ENCODE measurements around the gene ZNF689.

ZNF689 gene

GRCh38 chr16:30566531-30566930 lies 43.7 kb downstream of the ZNF689 start:
- no peaks in the 10 kb centered on the region for H3K27me3 ChIP-seq (ENCODE audit: control insufficient read depth in 2 of 2, insufficient read depth in 2 of 2, low read length in 2 of 2)
- H3K36me3 ChIP-seq (ENCODE audit: control insufficient read depth in 2 of 2, insufficient read depth in 2 of 2, low read length in 2 of 2), result no peaks in the 10 kb centered on the region
- H3K4me3 ChIP-seq (ENCODE audit: low read length in 2 of 2), result no peak overlapping the region
- H3K9me3 ChIP-seq (ENCODE audit: control insufficient read depth in 2 of 2, low read length in 2 of 2), result no peaks in the 10 kb centered on the region
- no peak overlapping the region for H3K9ac ChIP-seq (ENCODE audit: low read depth in 1 of 2, low read length in 2 of 2)
- peaks cover 8 to 21% of the 10 kb centered on the region in 2 donors for H3K4me1 ChIP-seq (ENCODE audit: control insufficient read depth in 2 of 2, insufficient read depth in 2 of 2, low read length in 2 of 2)
- H3K27ac ChIP-seq (ENCODE audit: low read depth in 2 of 2, low read length in 2 of 2), result no peak overlapping the region

GRCh38 chr16:30565984-30566383 lies 44.2 kb downstream of the ZNF689 start:
- H3K27ac ChIP-seq (ENCODE audit: low read depth in 2 of 2, low read length in 2 of 2), result no peak overlapping the region
- no peak overlapping the region for H3K9ac ChIP-seq (ENCODE audit: low read depth in 1 of 2, low read length in 2 of 2)
- H3K9me3 ChIP-seq (ENCODE audit: control insufficient read depth in 2 of 2, low read length in 2 of 2), result no peaks in the 10 kb centered on the region
- H3K4me3 ChIP-seq (ENCODE audit: low read length in 2 of 2), result no peak overlapping the region
- H3K36me3 ChIP-seq (ENCODE audit: control insufficient read depth in 2 of 2, insufficient read depth in 2 of 2, low read length in 2 of 2), result no peaks in the 10 kb centered on the region
- no peaks in the 10 kb centered on the region for H3K27me3 ChIP-seq (ENCODE audit: control insufficient read depth in 2 of 2, insufficient read depth in 2 of 2, low read length in 2 of 2)
- H3K4me1 ChIP-seq (ENCODE audit: control insufficient read depth in 2 of 2, insufficient read depth in 2 of 2, low read length in 2 of 2), result peaks cover 10 to 23% of the 10 kb centered on the region in 2 donors

- Histone ChIP-seq H3K9me3 (ENCODE audit: control insufficient read depth in 2 of 2, low read length in 2 of 2) (no peaks in the 10 kb centered on the region), H3K36me3 (ENCODE audit: control insufficient read depth in 2 of 2, insufficient read depth in 2 of 2, low read length in 2 of 2) (no peaks in the 10 kb centered on the region), H3K27ac (ENCODE audit: low read depth in 2 of 2, low read length in 2 of 2) (no peak overlapping the region), H3K4me3 (ENCODE audit: low read length in 2 of 2) (no peak overlapping the region), H3K4me1 (ENCODE audit: control insufficient read depth in 2 of 2, insufficient read depth in 2 of 2, low read length in 2 of 2) (peaks cover 9 to 19% of the 10 kb centered on the region in 2 donors), H3K9ac (ENCODE audit: low read depth in 1 of 2, low read length in 2 of 2) (no peak overlapping the region), H3K27me3 (ENCODE audit: control insufficient read depth in 2 of 2, insufficient read depth in 2 of 2, low read length in 2 of 2) (no peaks in the 10 kb centered on the region)
Measured at GRCh38 chr16:30565526-30565925, 44.7 kb downstream of the ZNF689 start.

GRCh38 chr16:30562021-30562420 lies 48.2 kb downstream of the ZNF689 start:
- H3K9me3 ChIP-seq (ENCODE audit: control insufficient read depth in 2 of 2, low read length in 2 of 2), result no peaks in the 10 kb centered on the region
- peak overlapping the region in 1 of 2 donors; percentile 20 for H3K9ac ChIP-seq (ENCODE audit: low read depth in 1 of 2, low read length in 2 of 2)
- peak overlapping the region; percentile 17 to 73 for H3K4me3 ChIP-seq (ENCODE audit: low read length in 2 of 2)
- H3K27ac ChIP-seq (ENCODE audit: low read depth in 2 of 2, low read length in 2 of 2), result peak overlapping the region; percentile 71 to 83
- H3K4me1 ChIP-seq (ENCODE audit: control insufficient read depth in 2 of 2, insufficient read depth in 2 of 2, low read length in 2 of 2), result peaks cover 11 to 24% of the 10 kb centered on the region in 2 donors
- H3K27me3 ChIP-seq (ENCODE audit: control insufficient read depth in 2 of 2, insufficient read depth in 2 of 2, low read length in 2 of 2), result no peaks in the 10 kb centered on the region
- H3K36me3 ChIP-seq (ENCODE audit: control insufficient read depth in 2 of 2, insufficient read depth in 2 of 2, low read length in 2 of 2), result no peaks in the 10 kb centered on the region

- peaks cover 14 to 28% of the 10 kb centered on the region in 2 donors for H3K4me1 ChIP-seq (ENCODE audit: control insufficient read depth in 2 of 2, insufficient read depth in 2 of 2, low read length in 2 of 2)
Measured at GRCh38 chr16:30561089-30561816, 48.9 kb downstream of the ZNF689 start.

GRCh38 chr16:30559690-30560089 lies 50.5 kb downstream of the ZNF689 start:
- peaks cover 17 to 35% of the 10 kb centered on the region in 2 donors for H3K4me1 ChIP-seq (ENCODE audit: control insufficient read depth in 2 of 2, insufficient read depth in 2 of 2, low read length in 2 of 2)
- peak overlapping the region in 1 of 2 donors; percentile 92 for H3K27ac ChIP-seq (ENCODE audit: low read depth in 2 of 2, low read length in 2 of 2)
- no peaks in the 10 kb centered on the region for H3K9me3 ChIP-seq (ENCODE audit: control insufficient read depth in 2 of 2, low read length in 2 of 2)
- no peak overlapping the region for H3K9ac ChIP-seq (ENCODE audit: low read depth in 1 of 2, low read length in 2 of 2)
- peaks cover 2 to 4% of the 10 kb centered on the region in 2 donors for H3K36me3 ChIP-seq (ENCODE audit: control insufficient read depth in 2 of 2, insufficient read depth in 2 of 2, low read length in 2 of 2)
- no peak overlapping the region for H3K4me3 ChIP-seq (ENCODE audit: low read length in 2 of 2)
- H3K27me3 ChIP-seq (ENCODE audit: control insufficient read depth in 2 of 2, insufficient read depth in 2 of 2, low read length in 2 of 2), result no peaks in the 10 kb centered on the region

More at GRCh38 chr16:30561089-30561816, 48.9 kb downstream of the ZNF689 start:
- no peaks in the 10 kb centered on the region for H3K27me3 ChIP-seq (ENCODE audit: control insufficient read depth in 2 of 2, insufficient read depth in 2 of 2, low read length in 2 of 2)
- H3K9ac ChIP-seq (ENCODE audit: low read depth in 1 of 2, low read length in 2 of 2), result peak overlapping the region; percentile 62 to 65
- H3K36me3 ChIP-seq (ENCODE audit: control insufficient read depth in 2 of 2, insufficient read depth in 2 of 2, low read length in 2 of 2), result no peaks in the 10 kb centered on the region
- peak overlapping the region; percentile 58 to 73 for H3K4me3 ChIP-seq (ENCODE audit: low read length in 2 of 2)
- H3K9me3 ChIP-seq (ENCODE audit: control insufficient read depth in 2 of 2, low read length in 2 of 2), result no peaks in the 10 kb centered on the region
- peak overlapping the region; percentile 71 to 83 for H3K27ac ChIP-seq (ENCODE audit: low read depth in 2 of 2, low read length in 2 of 2)

GRCh38 chr16:30558789-30559377 lies 51.3 kb downstream of the ZNF689 start:
- H3K36me3 ChIP-seq (ENCODE audit: control insufficient read depth in 2 of 2, insufficient read depth in 2 of 2, low read length in 2 of 2), result peaks cover 2 to 10% of the 10 kb centered on the region in 2 donors
- H3K4me1 ChIP-seq (ENCODE audit: control insufficient read depth in 2 of 2, insufficient read depth in 2 of 2, low read length in 2 of 2), result peaks cover 17 to 35% of the 10 kb centered on the region in 2 donors
- peak overlapping the region in 1 of 2 donors; percentile 48 for H3K9ac ChIP-seq (ENCODE audit: low read depth in 1 of 2, low read length in 2 of 2)
- H3K27me3 ChIP-seq (ENCODE audit: control insufficient read depth in 2 of 2, insufficient read depth in 2 of 2, low read length in 2 of 2), result no peaks in the 10 kb centered on the region
- H3K27ac ChIP-seq (ENCODE audit: low read depth in 2 of 2, low read length in 2 of 2), result peak overlapping the region; percentile 90 to 92
- no peaks in the 10 kb centered on the region for H3K9me3 ChIP-seq (ENCODE audit: control insufficient read depth in 2 of 2, low read length in 2 of 2)
- H3K4me3 ChIP-seq (ENCODE audit: low read length in 2 of 2), result peak overlapping the region; percentile 21 to 73

GRCh38 chr16:30557957-30558788 lies 52.0 kb downstream of the ZNF689 start, which contains the start of gene ZNF764:
Gene ZNF764 (minus strand): TSS chr16:30558374. CDS start chr16:30558182, 192 bp downstream.
- Histone ChIP-seq H3K4me1 (ENCODE audit: control insufficient read depth in 2 of 2, insufficient read depth in 2 of 2, low read length in 2 of 2) (peaks cover 17 to 38% of the 10 kb centered on the region in 2 donors), H3K27ac (ENCODE audit: low read depth in 2 of 2, low read length in 2 of 2) (peak within 1 kb of the TSS; percentile 90 to 92)

GRCh38 chr16:30557707-30557956 lies 52.6 kb downstream of the ZNF689 start:
- Histone ChIP-seq H3K27me3 (ENCODE audit: control insufficient read depth in 2 of 2, insufficient read depth in 2 of 2, low read length in 2 of 2) (no peaks in the 10 kb centered on the region), H3K4me1 (ENCODE audit: control insufficient read depth in 2 of 2, insufficient read depth in 2 of 2, low read length in 2 of 2) (peaks cover 17 to 40% of the 10 kb centered on the region in 2 donors), H3K9me3 (ENCODE audit: control insufficient read depth in 2 of 2, low read length in 2 of 2) (no peaks in the 10 kb centered on the region), H3K27ac (ENCODE audit: low read depth in 2 of 2, low read length in 2 of 2) (peak overlapping the region; percentile 90 to 92), H3K4me3 (ENCODE audit: low read length in 2 of 2) (peak overlapping the region; percentile 76 to 80), H3K36me3 (ENCODE audit: control insufficient read depth in 2 of 2, insufficient read depth in 2 of 2, low read length in 2 of 2) (peaks cover 6 to 20% of the 10 kb centered on the region in 2 donors), H3K9ac (ENCODE audit: low read depth in 1 of 2, low read length in 2 of 2) (peak overlapping the region; percentile 75 to 85)

More at GRCh38 chr16:30557957-30558788, 52.0 kb downstream of the ZNF689 start, which contains the start of gene ZNF764:
- H3K4me3 ChIP-seq (ENCODE audit: low read length in 2 of 2), result peak within 1 kb of the TSS; percentile 76 to 80
- H3K27me3 ChIP-seq (ENCODE audit: control insufficient read depth in 2 of 2, insufficient read depth in 2 of 2, low read length in 2 of 2), result no peaks in the 10 kb centered on the region
- peaks cover 6 to 17% of the 10 kb centered on the region in 2 donors for H3K36me3 ChIP-seq (ENCODE audit: control insufficient read depth in 2 of 2, insufficient read depth in 2 of 2, low read length in 2 of 2)
- peak within 1 kb of the TSS; percentile 75 to 85 for H3K9ac ChIP-seq (ENCODE audit: low read depth in 1 of 2, low read length in 2 of 2)
- H3K9me3 ChIP-seq (ENCODE audit: control insufficient read depth in 2 of 2, low read length in 2 of 2), result no peaks in the 10 kb centered on the region

GRCh38 chr16:30556125-30556473 lies 54.1 kb downstream of the ZNF689 start:
- Histone ChIP-seq H3K27me3 (ENCODE audit: control insufficient read depth in 2 of 2, insufficient read depth in 2 of 2, low read length in 2 of 2) (no peaks in the 10 kb centered on the region), H3K4me1 (ENCODE audit: control insufficient read depth in 2 of 2, insufficient read depth in 2 of 2, low read length in 2 of 2) (peaks cover 10 to 36% of the 10 kb centered on the region in 2 donors), H3K9ac (ENCODE audit: low read depth in 1 of 2, low read length in 2 of 2) (no peak overlapping the region), H3K9me3 (ENCODE audit: control insufficient read depth in 2 of 2, low read length in 2 of 2) (no peaks in the 10 kb centered on the region), H3K4me3 (ENCODE audit: low read length in 2 of 2) (peak overlapping the region in 1 of 2 donors; percentile 27), H3K27ac (ENCODE audit: low read depth in 2 of 2, low read length in 2 of 2) (no peak overlapping the region), H3K36me3 (ENCODE audit: control insufficient read depth in 2 of 2, insufficient read depth in 2 of 2, low read length in 2 of 2) (peaks cover 6 to 20% of the 10 kb centered on the region in 2 donors)

Data from mucosa of rectum (tissue), 2 donors.